Tibial nerve (tissue), 3 donors: ENCODE measurements around the gene ACR.

ENCODE experiments used
- CTCF ChIP-seq, 5 experiments: fragments of 200-600 bp in 3 of 5; fragments of 450-650 bp in 2 of 5; sonication (generic) in 3 of 5; IDR thresholded peaks; one replicate each; pipeline ENCODE4 v1.5.1; 2016 to 2019; ENCODE audit warnings: antibody characterized with exemption in 5 of 5, mild to moderate bottlenecking in 3 of 5, moderate library complexity in 2 of 5
- POLR2A ChIP-seq, 2 donors: fragments of 450-650 bp; IDR thresholded peaks; one replicate each; pipeline ENCODE4 v1.6.1; 2017; ENCODE audit warnings: antibody characterized with exemption in 2 of 2, mild to moderate bottlenecking in 2 of 2, moderate library complexity in 2 of 2

- TF ChIP-seq CTCF (IDR thresholded peaks at IDR 0.05), result peak; percentile 57 to 80 (median 67)
- no peak for TF ChIP-seq POLR2A (IDR thresholded peaks at IDR 0.05)
Measured at GRCh38 chr22:50731811-50732624, 6.0 kb upstream of the ACR start.
